GM19463 (cell line): Measurements from ENCODE around the gene THSD7B.
"Not testable (repeated sequence)": the region's sequence is repeated elsewhere in the genome, so short reads cannot be mapped to it uniquely, and the experiment has no call there.

Experiments
- ATAC-seq: cut with Tn5 transposase; IDR thresholded peaks from one replicate; pipeline ENCODE4 v1.9.1; 2021; ENCODE audit warnings: mild to moderate bottlenecking, moderate library complexity; ENCODE audit not compliant: unreplicated experiment

Gene THSD7B

GRCh38 chr2:137036619-137037018, 271.3 kb downstream of the THSD7B start:
- ATAC-seq, result no peak

DNA sequence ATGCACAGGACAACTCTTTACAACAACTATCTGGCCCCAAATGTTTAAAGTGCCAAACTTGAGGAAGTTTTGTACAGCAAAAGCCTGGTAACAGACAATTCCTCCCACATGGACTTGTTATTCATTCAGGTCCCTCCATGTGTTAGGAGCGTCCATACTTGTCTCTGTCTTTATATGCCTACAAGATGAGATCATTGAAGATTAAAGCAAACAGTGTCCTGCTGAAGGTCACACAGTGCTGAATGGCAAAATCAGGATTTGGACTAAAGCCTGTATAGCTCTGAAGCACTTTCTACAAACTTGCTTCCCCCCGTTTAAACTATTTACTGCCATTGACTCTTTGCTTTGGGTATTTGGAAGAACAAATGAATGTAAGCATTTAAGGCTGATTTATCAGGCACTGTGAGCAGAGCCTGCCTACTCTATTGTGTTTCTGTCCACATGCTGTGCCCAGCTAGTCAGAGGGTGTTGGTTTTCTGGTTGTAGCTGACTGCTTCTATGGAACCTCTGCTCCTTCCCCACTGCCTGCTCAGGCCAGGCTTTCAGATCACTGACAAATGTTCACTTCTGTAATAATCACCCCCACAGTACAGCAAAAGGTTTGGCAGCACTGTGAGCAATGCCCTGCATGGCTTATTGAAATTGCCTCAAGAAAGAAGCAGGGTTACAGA, 274.3 kb downstream of the THSD7B start:
- ATAC-seq, result no peak

- ATAC-seq, result no peak
These were observed 282.0 kb downstream of the THSD7B start for GRCh38 chr2:137047369-137047768.

- no peak for ATAC-seq
These were observed 283.1 kb downstream of the THSD7B start for GRCh38 chr2:137048455-137048854.

DNA sequence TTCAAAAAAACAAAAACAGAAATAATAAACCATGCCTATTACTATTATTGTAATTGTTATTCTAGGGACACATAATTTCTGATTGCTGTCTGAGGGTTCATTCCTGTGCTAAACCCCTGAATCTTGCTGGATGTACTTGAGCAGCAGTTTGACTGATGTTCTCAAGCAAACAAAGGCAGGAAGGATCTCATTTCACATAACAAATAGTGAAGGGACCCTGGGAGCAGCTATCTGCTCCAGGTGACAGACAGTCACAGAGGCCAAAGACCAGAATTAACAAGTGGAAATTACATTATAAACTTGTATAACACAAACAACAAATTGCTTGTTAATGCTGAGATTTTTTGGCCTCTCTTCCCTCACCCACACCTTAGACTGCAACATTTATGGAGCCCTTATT, 284.2 kb downstream of the THSD7B start:
- no peak for ATAC-seq

DNA sequence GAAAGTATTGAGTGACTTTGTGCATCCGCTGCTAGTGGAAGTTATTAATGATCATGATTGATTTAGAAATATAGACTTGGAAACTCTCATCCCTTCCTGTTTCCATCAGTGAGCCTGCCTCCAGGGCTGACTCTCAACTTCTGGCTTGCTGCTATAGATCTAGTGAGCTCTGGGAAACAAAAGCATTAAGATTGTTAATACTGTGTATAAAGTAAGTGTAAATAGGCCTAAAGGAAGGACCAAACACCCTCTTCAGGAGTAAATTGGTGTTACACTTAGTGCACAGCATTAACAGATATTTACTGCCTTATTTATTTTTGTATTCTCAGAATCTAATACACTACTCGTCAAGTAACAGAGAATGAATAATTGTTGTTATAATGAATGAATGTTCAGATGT, 285.6 kb downstream of the THSD7B start:
- no peak for ATAC-seq

DNA sequence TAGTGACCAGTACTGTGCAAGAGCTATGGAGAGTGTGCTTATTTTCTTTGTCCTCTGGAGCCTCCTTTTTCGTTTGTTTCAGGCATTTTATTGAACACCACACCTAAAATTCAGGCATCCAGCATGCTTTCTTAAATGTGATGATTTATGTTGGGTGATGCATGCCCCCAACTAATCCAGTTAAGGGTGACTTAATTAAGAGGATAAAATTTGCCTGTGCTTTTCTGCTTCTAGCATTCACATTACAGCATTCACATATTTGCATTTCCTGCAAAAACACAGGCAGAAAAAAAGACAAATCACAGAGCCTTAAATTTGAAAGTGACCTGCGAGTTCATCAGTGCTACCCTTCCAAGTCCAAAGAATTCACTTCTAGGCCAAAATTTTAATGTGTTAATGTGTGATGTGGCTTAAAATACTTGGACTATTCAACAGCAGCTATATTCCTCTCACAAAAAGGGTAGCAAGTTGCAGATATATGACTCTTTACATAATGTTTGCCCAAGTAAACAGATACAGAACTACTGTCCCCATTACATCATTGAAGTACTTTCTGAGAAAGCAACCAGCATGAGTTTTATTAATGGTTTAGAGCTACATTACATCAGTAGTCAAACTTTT, 286.5 kb downstream of the THSD7B start:
- no peak for ATAC-seq

DNA sequence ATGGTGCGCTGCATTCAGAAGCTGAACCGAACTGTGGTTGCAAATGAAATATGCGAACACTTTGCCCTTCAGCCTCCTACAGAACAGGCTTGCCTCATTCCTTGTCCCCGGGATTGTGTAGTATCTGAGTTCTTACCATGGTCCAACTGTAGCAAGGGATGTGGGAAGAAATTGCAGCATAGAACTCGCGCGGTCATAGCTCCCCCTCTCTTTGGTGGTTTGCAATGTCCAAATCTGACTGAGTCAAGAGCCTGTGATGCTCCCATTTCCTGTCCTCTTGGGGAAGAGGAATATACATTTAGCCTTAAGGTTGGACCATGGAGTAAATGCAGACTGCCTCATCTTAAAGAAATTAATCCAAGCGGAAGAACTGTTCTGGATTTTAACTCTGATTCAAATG, 291.4 kb downstream of the THSD7B start:
- ATAC-seq, result no peak

- ATAC-seq, result not testable (repeated sequence)
These were observed 310.9 kb downstream of the THSD7B start for GRCh38 chr2:137076111-137076765.

DNA sequence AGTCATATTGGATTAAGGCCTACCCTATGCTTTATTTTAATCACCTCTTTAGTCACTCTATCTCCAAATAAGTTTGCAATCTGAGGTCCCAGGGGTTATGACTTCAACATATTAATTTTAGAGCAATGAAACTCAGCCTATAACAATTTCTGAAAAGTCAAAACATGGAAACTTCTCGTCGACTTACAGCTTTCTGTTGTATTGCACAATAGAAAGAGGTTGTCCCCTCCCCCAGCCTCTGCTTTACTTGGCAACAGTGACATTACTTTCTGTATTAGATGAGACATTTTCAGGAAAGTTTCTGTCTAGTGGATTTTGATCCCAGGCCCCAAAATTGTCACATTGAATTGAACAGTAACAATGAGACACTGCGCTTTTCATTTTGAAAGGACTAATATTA, 326.4 kb downstream of the THSD7B start:
- no peak for ATAC-seq

DNA sequence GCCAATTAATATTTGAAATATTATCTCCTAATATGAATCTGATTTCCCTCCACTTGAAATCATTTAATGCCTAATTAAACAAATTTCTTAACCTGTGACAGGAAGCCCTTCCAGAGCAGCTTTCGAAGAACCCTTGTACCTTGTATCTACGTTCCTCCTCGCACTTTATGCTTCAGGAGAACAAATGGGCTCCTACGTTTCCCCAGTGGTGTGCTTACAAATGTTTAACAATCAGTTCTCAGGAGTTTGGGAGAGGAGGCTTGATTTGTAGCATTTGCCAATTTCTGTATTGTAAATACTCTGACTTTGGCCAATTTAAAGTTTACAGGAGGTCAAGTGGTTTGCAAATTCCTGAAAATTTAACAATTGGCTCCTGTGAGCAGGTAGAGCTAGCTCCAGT, 327.8 kb downstream of the THSD7B start:
- no peak for ATAC-seq

DNA sequence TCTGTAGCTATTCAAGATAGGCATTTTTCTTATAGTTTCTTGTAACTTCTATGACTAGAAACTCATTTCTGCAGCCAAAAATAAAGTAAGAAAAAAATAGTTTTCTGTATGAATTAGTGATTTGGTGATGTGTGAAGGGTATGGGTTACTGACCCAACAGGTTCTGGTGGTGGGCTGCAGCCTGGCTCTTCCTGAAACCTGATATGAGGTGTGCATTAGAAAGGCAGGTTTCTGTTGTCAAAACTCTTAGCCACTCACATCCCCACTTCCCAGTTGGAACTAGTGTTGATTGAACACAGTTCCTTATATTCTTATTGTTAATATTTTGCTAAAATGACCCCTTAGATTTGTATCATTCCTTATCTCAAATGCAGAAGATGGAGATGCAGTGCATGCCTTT, 330.8 kb downstream of the THSD7B start:
- no peak for ATAC-seq

DNA sequence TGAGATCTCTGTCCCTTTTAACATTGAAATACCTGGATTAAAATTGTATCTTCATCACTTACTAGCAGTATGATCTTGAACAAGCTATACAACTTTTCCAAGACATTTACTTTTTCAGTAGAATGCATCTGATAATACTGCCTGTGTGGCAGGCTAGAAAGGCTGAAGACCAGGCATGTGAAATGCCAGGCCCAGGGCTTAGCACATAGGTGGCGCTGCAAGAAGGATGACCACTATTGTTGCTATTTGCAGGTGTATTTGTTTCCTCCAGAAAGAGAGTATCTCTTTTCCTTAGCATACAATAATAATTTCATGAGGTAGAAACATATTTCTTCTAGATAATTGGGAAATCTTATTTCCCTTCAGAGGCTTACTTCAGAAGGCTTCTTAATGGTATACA, 331.3 kb downstream of the THSD7B start:
- ATAC-seq, result no peak

GRCh38 chr2:137101814-137102213, 336.5 kb downstream of the THSD7B start:
- ATAC-seq, result not testable (repeated sequence)

DNA sequence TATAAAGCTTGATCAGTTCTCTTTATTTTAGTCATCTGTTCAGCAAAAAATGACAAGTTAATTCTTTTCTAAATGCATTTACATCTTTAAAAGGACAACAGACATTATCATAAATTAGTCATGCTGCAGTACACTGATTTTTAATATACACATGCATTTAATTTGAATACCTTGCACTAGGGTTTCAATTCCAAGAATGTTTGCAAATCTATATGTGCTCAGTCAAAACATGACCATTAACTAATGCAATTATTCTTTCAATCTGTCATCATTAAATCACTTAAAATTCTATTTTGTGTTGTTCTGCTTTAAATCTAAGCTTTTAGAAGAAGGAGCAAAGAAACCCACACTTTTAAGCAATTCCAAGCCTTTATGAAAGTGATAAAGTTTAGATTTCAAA, 342.6 kb downstream of the THSD7B start:
- no peak for ATAC-seq

- no peak for ATAC-seq
These were observed 346.6 kb downstream of the THSD7B start for GRCh38 chr2:137111896-137112295.

DNA sequence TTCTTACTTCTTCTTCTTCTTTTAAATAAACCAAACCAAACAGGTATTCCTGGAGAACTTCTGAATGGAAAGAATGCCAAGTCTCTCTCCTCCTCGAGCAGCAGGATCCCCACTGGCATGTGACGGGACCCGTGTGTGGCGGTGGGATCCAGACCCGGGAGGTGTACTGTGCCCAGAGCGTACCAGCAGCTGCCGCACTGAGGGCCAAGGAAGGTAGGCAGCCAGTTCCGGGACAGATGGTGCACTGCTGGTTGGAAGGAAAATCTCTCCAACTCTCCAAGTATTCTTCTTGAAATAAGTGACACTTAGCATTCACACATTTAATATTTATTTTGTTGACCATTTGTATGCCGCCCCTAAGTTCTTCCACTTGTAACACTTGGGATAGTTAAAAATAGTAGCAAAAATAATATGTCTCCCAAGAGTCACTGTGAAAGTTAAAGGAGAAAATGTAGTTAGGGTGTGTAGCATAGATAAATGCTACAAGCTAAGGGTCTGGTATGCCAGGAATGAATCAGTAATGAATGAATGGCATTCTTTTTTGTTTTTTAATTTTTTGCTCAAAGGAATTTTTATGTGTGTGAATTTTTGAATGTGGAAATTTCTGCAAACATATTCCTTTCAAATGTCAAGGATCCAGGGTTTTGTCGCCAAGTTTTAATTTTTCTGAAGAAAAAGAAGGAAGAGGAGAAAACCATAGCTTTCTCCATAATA, 349.9 kb downstream of the THSD7B start:
- ATAC-seq, result no peak

- no peak for ATAC-seq
These were observed 350.4 kb downstream of the THSD7B start for GRCh38 chr2:137115795-137116089.

GRCh38 chr2:137117385-137117784, 352.0 kb downstream of the THSD7B start:
- no peak for ATAC-seq

GRCh38 chr2:137118140-137118539, 352.8 kb downstream of the THSD7B start:
- ATAC-seq, result no peak

DNA sequence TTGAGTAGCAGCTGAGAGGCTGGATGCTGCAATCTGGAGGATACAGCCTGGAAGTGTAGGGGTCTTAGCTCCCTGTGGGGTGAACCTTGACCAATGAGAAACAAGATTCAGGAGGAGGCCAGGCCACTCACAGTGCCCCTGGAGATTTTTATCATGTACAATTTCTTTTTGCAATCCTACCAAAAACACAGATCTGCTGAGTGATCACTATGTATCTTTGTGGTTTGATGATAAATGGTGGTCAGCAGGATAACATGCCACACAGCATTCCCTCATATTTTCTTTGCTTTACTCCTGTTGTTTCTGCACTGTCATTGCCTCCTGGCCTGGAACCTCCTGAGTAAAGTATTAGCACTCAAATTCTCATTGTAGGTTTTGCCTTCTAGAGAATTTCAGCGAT, 357.9 kb downstream of the THSD7B start:
- ATAC-seq, result no peak

DNA sequence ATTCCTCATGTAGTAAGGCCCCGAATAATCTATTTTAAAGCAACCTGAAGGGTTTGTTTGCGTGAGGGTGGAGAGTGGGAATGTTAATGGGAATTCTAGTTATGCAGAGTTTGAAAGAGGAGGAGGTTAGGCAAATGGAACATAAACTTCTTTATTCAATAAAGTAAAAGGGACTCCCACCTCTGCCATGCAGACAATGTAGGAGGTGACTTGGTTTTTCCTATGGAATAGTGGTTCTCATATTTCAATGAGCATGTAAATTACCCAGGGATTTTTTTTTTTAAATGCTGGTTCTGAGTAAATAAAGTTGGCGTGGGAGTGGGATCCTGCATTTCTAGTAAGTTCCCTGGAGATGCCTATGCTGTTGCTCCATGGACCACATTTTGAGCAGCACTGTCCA, 367.9 kb downstream of the THSD7B start:
- ATAC-seq, result no peak
